Measurements from ENCODE around the gene GRK7. TPM values are rescaled to one million over a fixed set of nuclear protein-coding genes. Genes with fewer than 3 reads are reported as not detected.

GRK7 gene
- total and polyA plus RNA-seq, 2 donors (not counting 1 experiment from before 2014, with no cell fraction given): 0.12 TPM; not detected in 1

DNA sequence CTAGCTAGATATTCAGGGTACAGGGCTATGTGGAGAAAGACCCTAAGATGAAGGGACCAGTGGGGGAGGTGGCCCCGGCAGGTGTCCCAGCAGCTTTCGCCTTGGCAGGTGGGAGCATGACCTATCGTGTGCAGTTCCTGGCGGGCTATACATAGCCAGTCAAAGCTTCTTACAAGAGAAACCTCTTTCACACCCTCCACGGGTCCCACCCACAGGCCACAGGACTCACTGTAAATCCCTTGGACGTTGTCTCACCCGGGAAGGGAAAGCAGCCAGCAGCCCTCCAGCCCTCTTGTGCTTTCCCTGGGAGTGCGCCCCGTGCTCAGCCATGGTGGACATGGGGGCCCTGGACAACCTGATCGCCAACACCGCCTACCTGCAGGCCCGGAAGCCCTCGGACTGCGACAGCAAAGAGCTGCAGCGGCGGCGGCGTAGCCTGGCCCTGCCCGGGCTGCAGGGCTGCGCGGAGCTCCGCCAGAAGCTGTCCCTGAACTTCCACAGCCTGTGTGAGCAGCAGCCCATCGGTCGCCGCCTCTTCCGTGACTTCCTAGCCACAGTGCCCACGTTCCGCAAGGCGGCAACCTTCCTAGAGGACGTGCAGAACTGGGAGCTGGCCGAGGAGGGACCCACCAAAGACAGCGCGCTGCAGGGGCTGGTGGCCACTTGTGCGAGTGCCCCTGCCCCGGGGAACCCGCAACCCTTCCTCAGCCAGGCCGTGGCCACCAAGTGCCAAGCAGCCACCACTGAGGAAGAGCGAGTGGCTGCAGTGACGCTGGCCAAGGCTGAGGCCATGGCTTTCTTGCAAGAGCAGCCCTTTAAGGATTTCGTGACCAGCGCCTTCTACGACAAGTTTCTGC, 15.0 kb downstream of the GRK7 start:
- no peak overlapping the region for H3K27ac Mint-ChIP-seq
- H3K4me3 ChIP-seq (ENCODE audit: control extremely low read depth in 1 of 5, extremely low read depth in 1 of 5, insufficient read depth in 1 of 5, low read depth in 2 of 5, low read length in 4 of 5): no peak overlapping the region
- ATAC-seq (ENCODE audit: low read depth) (no peak), DNase-seq (no peak)
- POLR2A ChIA-PET: no interaction called here
- H3K9me3 ChIP-seq (ENCODE audit: control extremely low read depth in 1 of 3, control insufficient read depth in 2 of 3, insufficient read depth in 1 of 3, low read length in 2 of 3): no peaks in the 10 kb centered on the region
- no peaks in the 10 kb centered on the region for H3K4me1 ChIP-seq (ENCODE audit: control insufficient read depth in 2 of 2, insufficient read depth in 2 of 2, low read length in 2 of 2)
- TF ChIP-seq EZH2 (IDR thresholded peaks at IDR 0.05; ENCODE audit: borderline replicate concordance, insufficient read depth, low read depth, low read length, poor library complexity, severe bottlenecking) (no peak), CTCF (IDR thresholded peaks at IDR 0.05) (no peak)
- 92% methylated on average over 41 of the region's 42 CpGs for WGBS (ENCODE audit: insufficient coverage)
- intact Hi-C loops (cut with micrococcal nuclease): no loop called here
- H4K20me1 ChIP-seq (ENCODE audit: control insufficient read depth, insufficient read depth, low read length, poor library complexity, severe bottlenecking): no peaks in the 10 kb centered on the region
- H3K4me1 Mint-ChIP-seq: no peaks in the 10 kb centered on the region
- no peaks in the 10 kb centered on the region for H3K79me2 ChIP-seq (ENCODE audit: control insufficient read depth, insufficient read depth, low read length)
- H3K27me3 Mint-ChIP-seq: no peaks in the 10 kb centered on the region
- H3K4me2 ChIP-seq (replicated peaks; ENCODE audit: low read depth, low read length, poor library complexity, severe bottlenecking): no peak overlapping the region
- no peak overlapping the region for H2AFZ ChIP-seq (ENCODE audit: insufficient read depth, low read depth, low read length, poor library complexity, severe bottlenecking)
- H3K36me3 ChIP-seq (replicated peaks in 1 of 2; ENCODE audit: control extremely low read depth in 1 of 2, control insufficient read depth in 1 of 2, extremely low read depth in 1 of 2, insufficient read depth in 2 of 2, low read length in 1 of 2): no peaks in the 10 kb centered on the region
- peaks cover 5% of the 10 kb centered on the region for H3K9me3 Mint-ChIP-seq (ENCODE audit: insufficient read depth)
- H3K9ac ChIP-seq (ENCODE audit: low read length): no peak overlapping the region
- CTCF ChIA-PET: no interaction called here
- H3K27me3 ChIP-seq (replicated peaks in 1 of 4; ENCODE audit: control extremely low read depth in 1 of 4, control insufficient read depth in 3 of 4, insufficient read depth in 4 of 4, low read length in 3 of 4): no peaks in the 10 kb centered on the region
- no peak overlapping the region for H3K4me3 Mint-ChIP-seq
- H3K27ac ChIP-seq (ENCODE audit: low read length in 2 of 2): no peak overlapping the region

GRCh38 chr3:141779667-141780066, 16.5 kb downstream of the GRK7 start:
- 83% methylated on average over 1 of the region's 1 CpG for WGBS (ENCODE audit: insufficient coverage)
- ATAC-seq (ENCODE audit: low read depth) (no peak), DNase-seq (no peak)
- ChIA-PET CTCF (no interaction called here), POLR2A (no interaction called here)
- Mint-ChIP-seq H3K4me1 (no peaks in the 10 kb centered on the region), H3K27me3 (no peaks in the 10 kb centered on the region), H3K27ac (no peak overlapping the region), H3K4me3 (no peak overlapping the region), H3K9me3 (ENCODE audit: insufficient read depth) (peaks cover 5% of the 10 kb centered on the region)
- Histone ChIP-seq H4K20me1 (ENCODE audit: control insufficient read depth, insufficient read depth, low read length, poor library complexity, severe bottlenecking) (no peaks in the 10 kb centered on the region), H3K27me3 (replicated peaks in 1 of 4; ENCODE audit: control extremely low read depth in 1 of 4, control insufficient read depth in 3 of 4, insufficient read depth in 4 of 4, low read length in 3 of 4) (no peaks in the 10 kb centered on the region), H3K4me3 (ENCODE audit: control extremely low read depth in 1 of 5, extremely low read depth in 1 of 5, insufficient read depth in 1 of 5, low read depth in 2 of 5, low read length in 4 of 5) (no peak overlapping the region), H3K9me3 (ENCODE audit: control extremely low read depth in 1 of 3, control insufficient read depth in 2 of 3, insufficient read depth in 1 of 3, low read length in 2 of 3) (no peaks in the 10 kb centered on the region), H3K9ac (ENCODE audit: low read length) (no peak overlapping the region), H3K4me2 (replicated peaks; ENCODE audit: low read depth, low read length, poor library complexity, severe bottlenecking) (no peak overlapping the region), H2AFZ (ENCODE audit: insufficient read depth, low read depth, low read length, poor library complexity, severe bottlenecking) (no peak overlapping the region), H3K27ac (ENCODE audit: low read length in 2 of 2) (no peak overlapping the region), H3K4me1 (ENCODE audit: control insufficient read depth in 2 of 2, insufficient read depth in 2 of 2, low read length in 2 of 2) (no peaks in the 10 kb centered on the region), H3K79me2 (ENCODE audit: control insufficient read depth, insufficient read depth, low read length) (no peaks in the 10 kb centered on the region), H3K36me3 (replicated peaks in 1 of 2; ENCODE audit: control extremely low read depth in 1 of 2, control insufficient read depth in 1 of 2, extremely low read depth in 1 of 2, insufficient read depth in 2 of 2, low read length in 1 of 2) (no peaks in the 10 kb centered on the region)
- intact Hi-C loops (cut with micrococcal nuclease): no loop called here
- TF ChIP-seq CTCF (IDR thresholded peaks at IDR 0.05): no peak
- TF ChIP-seq EZH2 (IDR thresholded peaks at IDR 0.05; ENCODE audit: borderline replicate concordance, insufficient read depth, low read depth, low read length, poor library complexity, severe bottlenecking): no peak

Measured in B cell (primary cell).